H1 (cell line): ENCODE data around the gene SSTR1. TPM values are rescaled to one million over a fixed set of nuclear protein-coding genes. Genes with fewer than 3 reads are reported as not detected.
A peak's percentile ranks its signal among the peaks of the same experiment; 100 is the strongest.

Source experiments
- CTCF ChIA-PET: fragments of 300-600 bp; sonication (Branson Sonifier 250); formaldehyde crosslinking; loops from one replicate; lab custom pipeline; 2021; ENCODE audit not compliant: partially characterized antibody; lab: Charles Lee
- POLR2A ChIA-PET: fragments of 300-600 bp; sonication (Branson Sonifier 250); formaldehyde crosslinking; loops from one replicate; lab custom pipeline; 2021; ENCODE audit warnings: inconsistent platforms; ENCODE audit not compliant: partially characterized antibody; lab: Charles Lee
- DNase-seq, 2 experiments: peaks; one replicate each; pipeline versions ENCODE4 v3.0.0 to v3.0.0-alpha.2; 2010 to 2022; ENCODE audit warnings: low spot score in 2 of 2, low read depth in 1 of 2, mixed read lengths in 1 of 2
- FAIRE-seq: peaks from 2 replicates; lab custom pipeline; 2011; peaks lifted over from hg19 to GRCh38; lab: Jason Lieb, UNC
- H2AFZ ChIP-seq: 2 replicates; pipeline ENCODE4 v1.8.1; 2012; ENCODE audit warnings: low read length, inconsistent platforms
- H2AK5ac ChIP-seq: 2 replicates; pipeline ENCODE4 v1.6.1; 2013; ENCODE audit warnings: low read depth, low read length
- H2BK120ac ChIP-seq: replicated peaks from 2 replicates; pipeline ENCODE3; 2013; ENCODE audit warnings: low read depth, low read length, inconsistent platforms
- H2BK12ac ChIP-seq: 2 replicates; pipeline ENCODE4 v1.6.1; 2013; ENCODE audit warnings: low read depth, low read length
- H2BK15ac ChIP-seq: 2 replicates; pipeline ENCODE4 v1.6.1; 2013; ENCODE audit warnings: low read length
- H2BK20ac ChIP-seq: 2 replicates; pipeline ENCODE4 v1.6.1; 2013; ENCODE audit warnings: low read length
- H2BK5ac ChIP-seq: 2 replicates; pipeline ENCODE4 v1.6.1; 2013; ENCODE audit warnings: low read depth, low read length
- H3K14ac ChIP-seq: 2 replicates; pipeline ENCODE4 v1.6.1; 2013; ENCODE audit warnings: inconsistent platforms; ENCODE audit not compliant: insufficient read length
- H3K18ac ChIP-seq: 2 replicates; pipeline ENCODE4 v1.6.1; 2013; ENCODE audit warnings: low read length; ENCODE audit errors: extremely low read depth
- H3K23ac ChIP-seq: 2 replicates; pipeline ENCODE4 v1.6.1; 2013; ENCODE audit warnings: inconsistent platforms; ENCODE audit not compliant: insufficient read length
- H3K23me2 ChIP-seq: 2 replicates; pipeline ENCODE4 v1.6.1; 2013; ENCODE audit warnings: low read depth, low read length
- H3K27ac ChIP-seq: 2 replicates; pipeline ENCODE4 v1.6.1; 2011; ENCODE audit warnings: low read depth, low read length, inconsistent platforms
- H3K27me3 ChIP-seq, 4 experiments: replicated peaks in 1 of 4; 1 replicate in 1 of 4; 2 replicates in 3 of 4; pipeline versions ENCODE4 v1.6.1 to v1.8.1; 2011 to 2013; ENCODE audit warnings: low read length in 3 of 4, mild to moderate bottlenecking in 3 of 4, inconsistent platforms in 2 of 4, mixed read lengths in 2 of 4, moderate library complexity in 1 of 4; ENCODE audit not compliant: control insufficient read depth in 3 of 4, insufficient read depth in 3 of 4; ENCODE audit errors: extremely low read depth in 1 of 4
- H3K36me3 ChIP-seq, 4 experiments: 2 replicates each; pipeline versions ENCODE4 v1.6.1 to v1.8.1; 2011 to 2013; ENCODE audit warnings: mild to moderate bottlenecking in 4 of 4, low read length in 3 of 4, moderate library complexity in 2 of 4, control low read depth in 1 of 4, inconsistent platforms in 1 of 4; ENCODE audit not compliant: insufficient read depth in 4 of 4, control insufficient read depth in 2 of 4
- H3K4ac ChIP-seq: replicated peaks from 2 replicates; pipeline ENCODE3; 2013; ENCODE audit warnings: low read length, low read depth, mixed read lengths, inconsistent platforms; ENCODE audit not compliant: insufficient read length
- H3K4me1 ChIP-seq, 4 experiments: replicated peaks in 1 of 4; 1 replicate in 1 of 4; 2 replicates in 3 of 4; pipeline versions ENCODE4 v1.6.1 to v1.8.1; 2011 to 2013; ENCODE audit warnings: low read length in 3 of 4, inconsistent platforms in 2 of 4, mixed read lengths in 1 of 4; ENCODE audit not compliant: insufficient read depth in 4 of 4, control insufficient read depth in 3 of 4
- H3K4me2 ChIP-seq, 2 experiments: 2 replicates each; pipeline versions ENCODE4 v1.6.1 to v1.8.1; 2011 to 2013; ENCODE audit warnings: low read depth in 2 of 2, low read length in 2 of 2, control low read depth in 1 of 2, inconsistent platforms in 1 of 2, mild to moderate bottlenecking in 1 of 2; ENCODE audit not compliant: insufficient read depth in 1 of 2
- H3K4me3 ChIP-seq, 4 experiments: fragments of 200-600, 300-600 bp in 1 of 4; sonication (generic), shearing (Covaris generic), sonication (Bioruptor Twin) in 1 of 4; 2 replicates each; pipeline versions ENCODE4 v1.5.1 to v1.8.1; 2011 to 2016; ENCODE audit warnings: low read length in 4 of 4, low read depth in 3 of 4, control low read depth in 2 of 4, inconsistent platforms in 2 of 4, mild to moderate bottlenecking in 2 of 4, mixed read lengths in 1 of 4, moderate library complexity in 1 of 4; ENCODE audit not compliant: insufficient read depth in 2 of 4; ENCODE audit errors: extremely low read depth in 1 of 4
- H3K56ac ChIP-seq: replicated peaks from 2 replicates; pipeline ENCODE3; 2013; ENCODE audit warnings: low read depth, mild to moderate bottlenecking, mixed read lengths, low read length, inconsistent platforms; ENCODE audit not compliant: insufficient read length
- H3K79me1 ChIP-seq: 2 replicates; pipeline ENCODE4 v1.6.1; 2013; ENCODE audit warnings: low read depth, low read length, control low read depth
- H3K79me2 ChIP-seq, 2 experiments: 2 replicates each; pipeline versions ENCODE4 v1.6.1 to v1.8.1; 2012 to 2013; ENCODE audit warnings: low read length in 2 of 2, mild to moderate bottlenecking in 2 of 2, inconsistent platforms in 1 of 2; ENCODE audit not compliant: insufficient read depth in 2 of 2, control insufficient read depth in 1 of 2
- H3K9ac ChIP-seq, 4 experiments: replicated peaks in 1 of 4; 1 replicate in 1 of 4; 2 replicates in 3 of 4; pipeline versions ENCODE4 v1.6.1 to v1.8.1; 2011 to 2013; ENCODE audit warnings: low read depth in 3 of 4, low read length in 3 of 4, control low read depth in 2 of 4, mild to moderate bottlenecking in 2 of 4, moderate library complexity in 2 of 4, inconsistent platforms in 1 of 4; ENCODE audit errors: extremely low read depth in 1 of 4
- H3K9me3 ChIP-seq, 2 experiments: 2 replicates each; pipeline versions ENCODE4 v1.6.1 to v1.8.1; 2012 to 2013; ENCODE audit warnings: mild to moderate bottlenecking in 2 of 2, moderate library complexity in 2 of 2, control low read depth in 1 of 2, inconsistent platforms in 1 of 2, low read depth in 1 of 2, low read length in 1 of 2, mixed read lengths in 1 of 2; ENCODE audit not compliant: insufficient read depth in 2 of 2
- H4K20me1 ChIP-seq, 2 experiments: replicated peaks in 1 of 2; 2 replicates each; pipeline versions ENCODE3 to v1.8.1; 2011 to 2013; ENCODE audit warnings: inconsistent platforms in 2 of 2, low read length in 2 of 2, mild to moderate bottlenecking in 1 of 2; ENCODE audit not compliant: insufficient read depth in 2 of 2, control insufficient read depth in 1 of 2
- H4K5ac ChIP-seq: 2 replicates; pipeline ENCODE4 v1.6.1; 2013; ENCODE audit warnings: low read length, low read depth, mixed read lengths, inconsistent platforms; ENCODE audit not compliant: insufficient read length
- H4K8ac ChIP-seq: 2 replicates; pipeline ENCODE4 v1.8.0; 2013; ENCODE audit warnings: mild to moderate bottlenecking, moderate library complexity, low read length, inconsistent platforms; ENCODE audit not compliant: insufficient read depth; ENCODE audit errors: extremely low read depth
- H4K91ac ChIP-seq: replicated peaks from 2 replicates; pipeline ENCODE3; 2013; ENCODE audit warnings: low read length, mixed read lengths, inconsistent platforms; ENCODE audit not compliant: insufficient read length
- BCL11A ChIP-seq, 2 experiments: IDR thresholded peaks; one replicate each; pipeline ENCODE4 v1.6.1; 2011; ENCODE audit warnings: low read depth in 2 of 2, low read length in 2 of 2, mild to moderate bottlenecking in 2 of 2
- BRCA1 ChIP-seq: IDR thresholded peaks from 2 replicates; pipeline ENCODE4 v1.6.1; 2012; ENCODE audit warnings: low read depth, low read length, improper control_type of control experiment
- CBX8 ChIP-seq: fragments of 300-800, 300-1000 bp; sonication (generic); IDR thresholded peaks from 2 replicates; pipeline ENCODE4 v1.7.1; 2016; ENCODE audit warnings: low read depth, low read length, borderline replicate concordance
- HDAC2 ChIP-seq, 2 experiments: fragments of 300-600 bp in 1 of 2; sonication (generic) in 1 of 2; IDR thresholded peaks; 2 replicates each; pipeline ENCODE4 v1.6.1; 2011 to 2012; ENCODE audit warnings: low read depth in 2 of 2, low read length in 2 of 2, mild to moderate bottlenecking in 2 of 2, moderate library complexity in 2 of 2, borderline replicate concordance in 1 of 2, inconsistent platforms in 1 of 2
- SIX5 ChIP-seq: IDR thresholded peaks from 2 replicates; pipeline ENCODE4 v1.6.1; 2011; ENCODE audit warnings: mild to moderate bottlenecking, low read depth, low read length
- TAF1 ChIP-seq: IDR thresholded peaks from 2 replicates; pipeline ENCODE4 v1.6.1; 2011; ENCODE audit warnings: mild to moderate bottlenecking, low read depth, low read length
- USF2 ChIP-seq: IDR thresholded peaks from 2 replicates; pipeline ENCODE4 v1.6.1; 2011; ENCODE audit warnings: low read length, improper control_type of control experiment
- WGBS, 2 experiments: shearing (Covaris generic) in 1 of 2; methylation state at CpG; one replicate each; pipeline versions ENCODE4 v1.1.6 to v1.1.7; 2013 to 2015; ENCODE audit warnings: low lambda C conversion rate in 2 of 2, mixed read lengths in 2 of 2, inconsistent platforms in 1 of 2, low coverage in 1 of 2, missing lambda C conversion rate in 1 of 2; ENCODE audit not compliant: insufficient replicate concordance in 2 of 2, insufficient coverage in 1 of 2, insufficient read length in 1 of 2; ENCODE audit errors: extremely low coverage in 1 of 2, missing lambda C conversion rate in 1 of 2; 5-methylcytosine and 5-hydroxymethylcytosine counted together
- polyA plus RNA-seq, 7 experiments: library from polyadenylated mRNA; depleted of rRNA in 3 of 7; stranded (reverse) in 5 of 7; unstranded in 2 of 7; fragments of >200 nt in 5 of 7; fragments of 200-250 nt in 2 of 7; gene quantifications; 1 replicate in 5 of 7; 2 replicates in 1 of 7; 4 replicates in 1 of 7; pipeline versions ENCODE4 v1.2.1 to v1.2.3, GENCODE V29; 2011 to 2013; ENCODE audit warnings: missing spikeins in 2 of 7, mixed read lengths in 2 of 7
- total RNA-seq: library from RNA; stranded (reverse); fragmentation: NEBNext Ultra II Directional; extraction: Animal tissue kit (Norgen Biotek cat#: 25700); gene quantifications from 2 replicates; pipeline ENCODE4 v1.2.1, GENCODE V29; 2021

The SSTR1 gene
- total and polyA plus RNA-seq, 2 of the 8 experiments (the other 6 are each of a cell fraction or from before 2014, with no cell fraction given) = 0.82 to 0.93 TPM

- Histone ChIP-seq H3K23me2 (no peaks in the 10 kb centered on the region), H2BK120ac (no peak overlapping the region), H3K4ac (no peak overlapping the region), H3K4me1 (no peaks in the 10 kb centered on the region), H3K14ac (no peak overlapping the region), H2BK15ac (no peak overlapping the region), H3K4me3 (no peak overlapping the region), H4K20me1 (no peaks in the 10 kb centered on the region), H2BK12ac (no peak overlapping the region), H4K91ac (no peak overlapping the region), H2AFZ (no peak overlapping the region), H3K27me3 (peaks cover 0 to 5% (median 2%) of the 10 kb centered on the region in 4 experiments; a peak in 5 of 7 replicates), H3K56ac (no peak overlapping the region), H3K18ac (no peak overlapping the region), H3K4me2 (no peak overlapping the region), H4K8ac (no peak overlapping the region), H2BK5ac (no peak overlapping the region), H3K23ac (no peak overlapping the region), H3K79me2 (no peaks in the 10 kb centered on the region), H3K36me3 (no peaks in the 10 kb centered on the region), H3K79me1 (no peaks in the 10 kb centered on the region), H3K27ac (no peak overlapping the region), H4K5ac (no peak overlapping the region), H2AK5ac (no peak overlapping the region), H2BK20ac (no peak overlapping the region), H3K9me3 (no peaks in the 10 kb centered on the region), H3K9ac (peak overlapping the region in 1 of 4 experiments; percentile 34; a peak in 1 of 7 replicates)
- FAIRE-seq (no peak), DNase-seq (no peak)
- ChIA-PET POLR2A (no interaction called here), CTCF (interaction anchor here (1.0 kb wide), 1 partner anchor 11 kb away, joined by 3 read pairs; no protein-coding TSS in a partner anchor)
- WGBS, 2 experiments = 69% methylated on average over 1 of the region's 1 CpG; no CpG with 5 or more reads in 1 of the 2 experiments
- TF ChIP-seq SIX5 (no peak), BCL11A (IDR thresholded peaks at IDR 0.05; ENCODE audit: low read depth in 2 of 2, low read length in 2 of 2) (no peak), HDAC2 (IDR thresholded peaks at IDR 0.05; ENCODE audit: borderline replicate concordance in 1 of 2, low read depth in 2 of 2, low read length in 2 of 2) (no peak), USF2 (no peak), BRCA1 (no peak), CBX8 (no peak), TAF1 (no peak)
These were observed 36.1 kb downstream of the SSTR1 start for GRCh38 chr14:38243696-38244240.
